ENCODE results near the gene SLC4A11. TPM values are rescaled to one million over a fixed set of nuclear protein-coding genes. Genes with fewer than 3 reads are reported as not detected.

SLC4A11 gene
- total RNA-seq, 1 experiment from 2014 or later: 26.8 TPM

GRCh38 chr20:3199976-3200755 lies 38.8 kb downstream of the SLC4A11 start:
- ATAC-seq (no peak), DNase-seq (no peak)
- Histone ChIP-seq H3K9ac (ENCODE audit: low read length) (no peak overlapping the region), H3K9me2 (replicated peaks; ENCODE audit: low read length) (no peaks in the 10 kb centered on the region), H3K9me3 (ENCODE audit: low read length) (no peaks in the 10 kb centered on the region), H3K4me2 (ENCODE audit: low read length) (no peak overlapping the region), H3K4me1 (ENCODE audit: insufficient read depth, low read length) (peaks cover 10% of the 10 kb centered on the region), H4K20me1 (ENCODE audit: low read length) (no peaks in the 10 kb centered on the region), H2AFZ (ENCODE audit: low read length) (no peak overlapping the region), H3K79me2 (ENCODE audit: low read length) (peaks cover 23% of the 10 kb centered on the region), H3F3A (ENCODE audit: low read length, unreplicated experiment) (no peaks in the 10 kb centered on the region), H3K27ac (ENCODE audit: low read length) (no peak overlapping the region), H3K4me3 (ENCODE audit: low read length) (no peak overlapping the region), H3K27me3 (ENCODE audit: low read length) (no peaks in the 10 kb centered on the region), H3K36me3 (ENCODE audit: low read depth, low read length) (peaks cover 47% of the 10 kb centered on the region)
- TF ChIP-seq EZH2 (IDR thresholded peaks at IDR 0.05; ENCODE audit: low read length, unreplicated experiment): no peak
- intact Hi-C loops (cut with micrococcal nuclease): no loop called here
- POLR2A ChIA-PET (ENCODE audit: unreplicated experiment): no interaction called here
- no TSS peak for BruUV-seq (replicated peaks)
- CTCF ChIA-PET: no interaction called here

GRCh38 chr20:3199206-3199605 lies 39.8 kb downstream of the SLC4A11 start:
- Histone ChIP-seq H3K9ac (ENCODE audit: low read length) (no peak overlapping the region), H3K36me3 (ENCODE audit: low read depth, low read length) (peaks cover 56% of the 10 kb centered on the region), H3K27ac (ENCODE audit: low read length) (no peak overlapping the region), H3F3A (ENCODE audit: low read length, unreplicated experiment) (no peaks in the 10 kb centered on the region), H2AFZ (ENCODE audit: low read length) (no peak overlapping the region), H3K4me3 (ENCODE audit: low read length) (no peak overlapping the region), H3K79me2 (ENCODE audit: low read length) (peaks cover 23% of the 10 kb centered on the region), H3K9me2 (replicated peaks; ENCODE audit: low read length) (no peaks in the 10 kb centered on the region), H3K4me2 (ENCODE audit: low read length) (no peak overlapping the region), H3K9me3 (ENCODE audit: low read length) (no peaks in the 10 kb centered on the region), H4K20me1 (ENCODE audit: low read length) (no peaks in the 10 kb centered on the region), H3K4me1 (ENCODE audit: insufficient read depth, low read length) (peaks cover 10% of the 10 kb centered on the region), H3K27me3 (ENCODE audit: low read length) (no peaks in the 10 kb centered on the region)
- no TSS peak for BruUV-seq (replicated peaks)
- TF ChIP-seq EZH2phosphoT487 (IDR thresholded peaks at IDR 0.05; ENCODE audit: borderline replicate concordance, low read length) (no peak), EZH2 (IDR thresholded peaks at IDR 0.05; ENCODE audit: low read length, unreplicated experiment) (no peak), CTCF (conservative IDR thresholded peaks at IDR 0.05; ENCODE audit: low read depth, low read length) (no peak)
- ATAC-seq (no peak), DNase-seq (no peak)
- ChIA-PET POLR2A (ENCODE audit: unreplicated experiment) (no interaction called here), CTCF (no interaction called here)
- intact Hi-C loops (cut with micrococcal nuclease): no loop called here

- BruUV-seq (replicated peaks): no TSS peak
- TF ChIP-seq CTCF (conservative IDR thresholded peaks at IDR 0.05; ENCODE audit: low read depth, low read length): no peak
- TF ChIP-seq EZH2phosphoT487 (IDR thresholded peaks at IDR 0.05; ENCODE audit: borderline replicate concordance, low read length): no peak
- TF ChIP-seq EZH2 (IDR thresholded peaks at IDR 0.05; ENCODE audit: low read length, unreplicated experiment): no peak
- Histone ChIP-seq H3K79me2 (ENCODE audit: low read length) (no peaks in the 10 kb centered on the region), H2AFZ (ENCODE audit: low read length) (no peak overlapping the region), H4K20me1 (ENCODE audit: low read length) (no peaks in the 10 kb centered on the region), H3K4me3 (ENCODE audit: low read length) (no peak overlapping the region), H3K27ac (ENCODE audit: low read length) (no peak overlapping the region), H3K36me3 (ENCODE audit: low read depth, low read length) (peaks cover 73% of the 10 kb centered on the region), H3F3A (ENCODE audit: low read length, unreplicated experiment) (no peaks in the 10 kb centered on the region), H3K9ac (ENCODE audit: low read length) (no peak overlapping the region), H3K4me2 (ENCODE audit: low read length) (no peak overlapping the region), H3K9me3 (ENCODE audit: low read length) (no peaks in the 10 kb centered on the region), H3K27me3 (ENCODE audit: low read length) (no peaks in the 10 kb centered on the region), H3K9me2 (replicated peaks; ENCODE audit: low read length) (no peaks in the 10 kb centered on the region), H3K4me1 (ENCODE audit: insufficient read depth, low read length) (no peaks in the 10 kb centered on the region)
- ATAC-seq (no peak), DNase-seq (no peak)
- CTCF ChIA-PET: no interaction called here
- intact Hi-C loops (cut with micrococcal nuclease): no loop called here
- POLR2A ChIA-PET (ENCODE audit: unreplicated experiment): no interaction called here
Measured at GRCh38 chr20:3195590-3196237, 43.3 kb downstream of the SLC4A11 start.
